ENCODE data around the gene VARS1.

GRCh38 chr6:31819871-31820299 lies 24.3 kb upstream of the VARS1 start:
- TF ChIP-seq EZH2 (IDR thresholded peaks at IDR 0.05; ENCODE audit: low read length, missing control alignments) (no peak), CTCF (conservative IDR thresholded peaks at IDR 0.05 in 1 of 2, IDR thresholded peaks at IDR 0.05 in 1 of 2; ENCODE audit: low read depth in 1 of 2, low read length in 2 of 2) (no peak)
